GM18511 (cell line): ENCODE data around the gene ZNF626.
"Not testable (repeated sequence)": the region's sequence is repeated elsewhere in the genome, so short reads cannot be mapped to it uniquely, and the experiment has no call there.

ENCODE experiments used
- ATAC-seq: cut with Tn5 transposase; IDR thresholded peaks from one replicate; pipeline ENCODE4 v1.9.1; 2021; ENCODE audit warnings: mild to moderate bottlenecking, moderate library complexity; ENCODE audit not compliant: unreplicated experiment

The ZNF626 gene

DNA sequence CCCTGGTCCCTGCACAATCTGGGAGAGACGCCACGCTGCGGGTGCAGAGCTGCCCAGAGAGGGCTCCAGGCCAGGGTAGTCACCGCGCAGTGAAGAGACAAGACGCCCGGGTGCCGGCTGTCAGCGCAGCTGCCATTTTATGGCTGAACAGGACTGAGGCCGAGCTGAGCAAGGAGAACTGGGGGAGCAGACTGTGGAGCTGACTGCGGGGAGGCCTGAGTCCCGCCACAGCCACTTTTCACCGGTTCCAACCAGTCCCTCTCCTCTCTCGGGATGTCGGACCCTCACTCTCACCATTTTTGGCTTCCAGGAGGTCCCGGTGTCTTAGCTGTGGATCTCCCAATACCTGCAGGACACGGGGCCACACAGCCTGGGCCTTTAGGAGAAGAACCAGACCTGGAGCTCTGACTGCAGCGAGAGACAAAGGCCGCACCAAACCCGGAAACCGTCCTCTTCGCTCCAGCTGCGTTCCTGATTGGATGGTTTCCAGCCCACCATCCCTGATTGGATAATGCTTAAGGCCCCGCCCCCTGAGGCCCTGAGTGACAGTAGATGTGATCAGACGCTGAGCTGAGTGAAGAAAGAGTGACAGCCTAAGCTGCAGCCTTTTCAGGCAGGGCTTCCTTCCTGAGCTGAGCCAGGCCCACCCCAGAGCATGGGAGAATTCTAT lies at the start of gene ZNF626:
Gene ZNF626, minus strand, starts transcription at position 422 of the 670 bp plus-strand sequence. Its CDS starts 125 bp downstream, at position 297.
- no peak for ATAC-seq

- ATAC-seq, result no peak
Observed at GRCh38 chr19:20669263-20669662, 7.9 kb upstream of the ZNF626 start.

DNA sequence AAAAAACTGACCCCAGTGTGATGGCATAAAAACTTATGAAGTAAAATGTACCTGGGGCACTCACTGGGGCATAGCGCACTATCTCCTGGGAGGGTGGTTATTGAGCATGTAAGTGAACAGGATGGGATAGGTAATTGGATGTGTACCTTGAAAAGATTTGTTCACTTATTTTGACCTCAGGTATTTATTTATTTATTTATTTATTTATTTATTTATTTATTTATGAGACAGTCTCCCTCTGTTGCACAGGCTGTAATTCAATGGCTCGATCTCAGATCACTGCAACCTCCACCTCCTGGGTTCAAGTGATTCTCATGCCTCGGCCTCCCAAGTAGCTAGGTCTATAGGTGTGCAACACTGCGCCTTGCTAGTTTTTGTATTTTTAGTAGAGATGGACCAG lies 5.9 kb upstream of the ZNF626 start:
- ATAC-seq, result no peak

DNA sequence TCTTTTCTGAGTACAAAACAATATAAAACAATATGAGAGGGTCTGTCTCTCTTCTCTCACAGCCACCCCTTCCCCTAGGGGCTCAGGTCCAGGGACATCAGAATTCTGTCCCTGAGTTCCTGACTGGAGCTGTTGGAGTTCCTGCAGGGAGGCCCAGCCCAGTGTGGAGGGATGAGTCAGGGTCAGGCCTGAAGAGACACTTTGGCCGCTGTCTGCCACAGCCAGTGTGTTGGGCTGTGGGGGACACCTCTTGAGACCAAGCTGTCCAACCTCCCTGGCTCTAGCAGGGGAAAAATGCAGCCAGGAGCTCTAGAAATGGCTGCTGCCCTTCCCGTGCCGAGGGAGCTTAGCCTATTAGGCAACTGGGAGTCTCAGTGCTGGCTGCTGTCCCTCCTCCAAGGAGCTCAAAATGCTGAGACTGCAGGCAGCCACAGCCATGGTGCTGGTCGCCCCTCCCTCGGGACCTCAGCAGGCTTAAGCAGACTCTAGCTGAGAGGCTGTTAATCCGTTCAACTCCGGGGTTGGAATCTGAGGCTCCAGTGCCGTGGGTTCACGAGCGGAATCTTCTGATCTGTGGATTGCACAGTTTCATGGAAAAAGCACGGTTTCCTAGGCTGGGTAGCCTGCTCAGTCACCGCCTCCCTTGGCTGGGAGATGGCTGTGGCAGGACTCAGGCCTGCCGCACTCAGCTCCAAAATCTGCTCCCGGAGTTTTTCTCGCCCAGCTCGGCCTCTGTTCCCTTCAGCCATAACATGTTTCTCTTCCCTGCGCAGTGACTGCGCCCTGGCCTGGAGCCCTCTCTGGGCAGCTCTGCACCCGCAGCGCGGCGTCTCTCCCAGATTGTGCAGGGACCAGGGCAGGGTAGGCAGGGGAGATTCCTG lies 3.8 kb upstream of the ZNF626 start:
- no peak for ATAC-seq

DNA sequence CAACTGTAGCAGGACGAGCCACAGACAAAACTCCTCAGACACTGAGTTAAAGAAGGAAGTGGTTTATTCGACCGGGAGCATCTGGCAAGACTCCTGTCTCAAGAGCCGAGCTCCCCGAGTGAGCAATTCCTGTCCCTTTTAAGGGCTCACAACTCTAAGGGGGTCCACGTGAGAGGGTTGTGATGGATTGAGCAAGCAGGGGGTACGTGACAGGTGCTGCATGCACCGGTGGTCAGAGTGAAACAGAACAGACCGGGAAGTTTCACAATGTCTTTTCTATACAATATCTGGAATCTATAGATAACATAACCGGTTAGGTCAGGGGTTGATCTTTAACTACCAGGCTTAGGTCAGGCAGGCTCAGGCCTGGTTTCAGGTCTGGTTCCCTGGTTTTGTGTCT lies 3.1 kb upstream of the ZNF626 start:
- not testable (repeated sequence) for ATAC-seq

- no peak for ATAC-seq
Observed at GRCh38 chr19:20662421-20663105, 1.2 kb upstream of the ZNF626 start.

GRCh38 chr19:20660473-20661140 lies 764 bp downstream of the ZNF626 start:
- ATAC-seq, result no peak

GRCh38 chr19:20640545-20640944 lies 20.8 kb downstream of the ZNF626 start:
- no peak for ATAC-seq

- ATAC-seq, result no peak
Observed at GRCh38 chr19:20640023-20640422, 21.3 kb downstream of the ZNF626 start.

DNA sequence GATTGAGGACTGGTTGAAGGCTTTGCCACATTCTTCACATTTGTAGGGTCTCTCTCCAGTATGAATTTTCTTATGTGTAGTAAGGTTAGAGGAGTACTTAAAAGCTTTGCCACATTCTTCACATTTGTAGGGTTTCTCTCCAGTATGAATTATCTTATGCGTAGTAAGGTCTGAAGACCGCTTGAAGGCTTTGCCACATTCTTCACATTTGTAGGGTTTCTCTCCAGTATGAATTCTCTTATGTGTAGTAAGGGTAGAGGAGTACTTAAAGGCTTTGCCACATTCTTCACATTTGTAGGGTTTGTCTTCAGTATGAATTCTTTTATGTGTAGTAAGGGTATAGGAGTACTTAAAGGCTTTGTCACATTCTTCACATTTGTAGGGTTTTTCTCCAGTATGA lies 36.8 kb downstream of the ZNF626 start:
- not testable (repeated sequence) for ATAC-seq

GRCh38 chr19:20616071-20616470 lies 45.3 kb downstream of the ZNF626 start:
- ATAC-seq, result no peak

- not testable (repeated sequence) for ATAC-seq
Observed at GRCh38 chr19:20614971-20615370, 46.4 kb downstream of the ZNF626 start.

DNA sequence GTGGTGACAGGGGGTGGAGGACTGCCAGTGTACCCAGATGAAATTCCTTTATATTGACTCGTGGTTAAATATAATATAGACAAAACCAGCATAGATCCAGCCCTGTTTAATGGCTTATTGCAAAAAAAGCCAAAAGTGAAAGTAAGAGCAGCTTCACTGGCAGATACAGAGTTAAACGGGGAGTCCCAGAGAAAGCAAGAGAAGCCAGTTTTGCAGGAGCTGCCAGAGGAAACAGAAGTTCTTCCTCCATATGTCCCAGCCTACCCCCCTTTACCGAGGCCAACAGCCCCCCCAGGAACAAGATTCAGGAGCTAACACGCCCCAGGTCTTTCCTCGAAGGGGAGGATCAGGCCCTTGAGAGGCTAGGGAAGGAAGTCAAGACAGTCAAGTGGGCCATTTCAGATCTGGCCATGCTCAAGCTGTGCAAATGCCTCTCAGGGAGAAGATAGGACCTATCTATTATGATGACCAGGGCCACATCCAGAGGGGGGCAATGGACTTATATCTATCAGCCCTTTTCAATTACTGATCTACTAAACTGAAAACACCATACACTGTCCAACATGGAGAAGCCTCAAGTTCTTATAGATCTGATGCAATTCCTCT lies 48.6 kb downstream of the ZNF626 start:
- no peak for ATAC-seq

- ATAC-seq, result no peak
Observed at GRCh38 chr19:20611866-20612265, 49.5 kb downstream of the ZNF626 start.

GRCh38 chr19:20607943-20608342 lies 53.4 kb downstream of the ZNF626 start:
- no peak for ATAC-seq
